GM12891 (cell line): Measurements from ENCODE around the gene PGLYRP1.

ENCODE experiments used
- POLR2A ChIP-seq: IDR thresholded peaks from 2 replicates; pipeline ENCODE4 v1.6.1; 2011; ENCODE audit warnings: low read depth, low read length, control low read depth
- POLR2AphosphoS5 ChIP-seq: IDR thresholded peaks from 2 replicates; pipeline ENCODE4 v1.6.1; 2011; ENCODE audit warnings: low read depth, low read length, control low read depth
- TAF1 ChIP-seq: IDR thresholded peaks from 2 replicates; pipeline ENCODE4 v1.6.1; 2011; ENCODE audit warnings: low read depth, low read length, control low read depth

- TF ChIP-seq POLR2A (no peak), POLR2AphosphoS5 (no peak), TAF1 (no peak)
Measured at GRCh38 chr19:45985321-45985720, 37.5 kb downstream of the PGLYRP1 start.
